GM19438 (cell line): Measurements from ENCODE around the gene RTN4R.

Source experiments
- ATAC-seq: cut with Tn5 transposase; IDR thresholded peaks from one replicate; pipeline ENCODE4 v1.9.1; 2021; ENCODE audit warnings: low read depth; ENCODE audit not compliant: unreplicated experiment

Gene RTN4R

DNA sequence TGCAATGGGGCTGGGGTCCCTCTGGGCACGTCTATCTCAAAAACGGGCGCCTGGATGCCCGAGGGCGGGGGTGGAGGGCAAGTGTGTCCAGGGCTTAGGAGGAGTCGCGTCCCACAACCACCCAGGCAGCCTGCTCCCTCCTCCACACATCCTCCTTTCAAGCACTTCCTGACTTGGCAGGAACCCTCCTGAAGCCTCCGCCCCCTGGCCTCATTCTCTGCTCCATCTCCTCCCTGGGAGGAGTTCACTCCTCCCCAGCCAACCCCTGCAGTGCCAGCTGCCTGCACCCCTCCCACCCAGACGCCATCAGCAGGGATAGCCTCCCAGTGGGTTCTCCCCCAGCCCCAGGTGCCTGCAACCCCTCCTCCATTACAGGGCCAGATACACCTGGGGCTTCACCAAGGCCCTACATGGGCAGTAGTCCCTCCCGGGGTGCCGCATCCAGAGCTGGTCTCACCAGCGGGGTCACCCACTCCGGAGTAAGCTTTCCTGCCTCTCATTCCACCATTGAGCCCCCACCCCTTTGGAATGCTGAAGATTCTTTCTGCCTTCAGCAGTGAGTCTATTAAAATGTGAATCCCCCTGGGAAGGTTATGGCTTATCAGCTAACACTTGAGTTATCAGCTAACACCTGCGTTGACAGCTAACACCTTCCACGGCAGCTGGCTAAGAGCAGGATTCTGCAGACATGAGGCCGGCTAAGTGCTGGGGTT, 24.4 kb downstream of the RTN4R start:
- no peak for ATAC-seq

- no peak for ATAC-seq
Measured at GRCh38 chr22:20243176-20243536, 25.0 kb downstream of the RTN4R start.

- no peak for ATAC-seq
Measured at GRCh38 chr22:20242393-20243175, 25.5 kb downstream of the RTN4R start.

DNA sequence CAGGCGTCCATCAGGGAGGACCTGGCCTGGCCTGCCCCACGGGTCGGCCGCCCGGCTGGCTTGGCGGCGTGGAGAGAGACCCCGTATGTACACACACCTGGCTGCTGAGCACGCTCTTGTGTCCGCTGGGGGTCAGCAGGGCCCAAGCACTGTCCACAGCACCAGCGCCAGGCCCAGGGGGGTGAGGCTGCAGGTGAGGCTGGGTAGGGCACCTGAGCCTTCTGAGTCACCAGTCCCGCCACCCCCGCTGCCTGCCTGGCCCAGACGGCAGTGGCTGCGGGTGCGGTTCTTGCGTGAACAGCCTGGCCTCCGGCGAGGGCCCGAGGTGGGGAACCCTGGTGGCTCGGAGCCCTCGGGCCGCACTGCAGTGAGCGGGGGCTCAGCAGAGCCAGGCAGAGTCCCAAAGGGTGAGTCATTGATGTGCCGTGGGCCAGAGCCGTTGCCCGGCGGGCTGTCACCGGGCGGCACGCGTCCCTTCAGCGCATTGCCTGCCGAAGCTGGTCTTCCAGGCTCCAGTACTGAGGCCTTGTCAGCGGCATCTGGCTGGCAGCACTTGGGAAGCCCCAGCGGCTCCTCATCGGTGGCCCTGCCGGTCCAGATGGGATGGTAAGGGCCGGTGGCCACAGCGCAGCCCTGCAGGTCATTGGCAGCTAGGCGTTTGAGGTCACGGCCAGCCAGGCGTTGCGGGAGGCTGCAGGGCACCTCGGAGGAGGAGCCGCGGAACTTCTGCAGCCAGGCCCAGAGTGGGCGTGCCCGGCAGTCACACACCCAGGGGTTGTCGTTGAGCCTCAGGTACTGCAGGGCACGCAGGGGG, 26.3 kb downstream of the RTN4R start:
- no peak for ATAC-seq

GRCh38 chr22:20240900-20241299, 27.2 kb downstream of the RTN4R start:
- ATAC-seq = no peak

DNA sequence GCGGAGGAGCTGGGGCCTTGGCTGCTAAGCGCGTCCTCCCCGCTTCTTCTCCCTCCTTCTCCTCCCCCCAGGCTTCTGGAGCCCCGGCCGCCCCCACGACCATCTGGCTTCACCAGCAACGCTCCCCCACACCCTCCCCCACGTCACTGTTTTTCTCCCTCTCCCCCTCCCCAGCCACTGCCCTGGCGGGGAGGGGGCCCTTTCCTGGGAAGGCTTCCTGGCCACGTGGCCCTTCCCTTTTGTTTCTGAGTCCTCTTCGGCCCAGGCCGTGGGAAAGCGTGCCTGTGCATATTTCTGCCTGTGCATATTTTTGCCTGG, 27.7 kb downstream of the RTN4R start:
- no peak for ATAC-seq

DNA sequence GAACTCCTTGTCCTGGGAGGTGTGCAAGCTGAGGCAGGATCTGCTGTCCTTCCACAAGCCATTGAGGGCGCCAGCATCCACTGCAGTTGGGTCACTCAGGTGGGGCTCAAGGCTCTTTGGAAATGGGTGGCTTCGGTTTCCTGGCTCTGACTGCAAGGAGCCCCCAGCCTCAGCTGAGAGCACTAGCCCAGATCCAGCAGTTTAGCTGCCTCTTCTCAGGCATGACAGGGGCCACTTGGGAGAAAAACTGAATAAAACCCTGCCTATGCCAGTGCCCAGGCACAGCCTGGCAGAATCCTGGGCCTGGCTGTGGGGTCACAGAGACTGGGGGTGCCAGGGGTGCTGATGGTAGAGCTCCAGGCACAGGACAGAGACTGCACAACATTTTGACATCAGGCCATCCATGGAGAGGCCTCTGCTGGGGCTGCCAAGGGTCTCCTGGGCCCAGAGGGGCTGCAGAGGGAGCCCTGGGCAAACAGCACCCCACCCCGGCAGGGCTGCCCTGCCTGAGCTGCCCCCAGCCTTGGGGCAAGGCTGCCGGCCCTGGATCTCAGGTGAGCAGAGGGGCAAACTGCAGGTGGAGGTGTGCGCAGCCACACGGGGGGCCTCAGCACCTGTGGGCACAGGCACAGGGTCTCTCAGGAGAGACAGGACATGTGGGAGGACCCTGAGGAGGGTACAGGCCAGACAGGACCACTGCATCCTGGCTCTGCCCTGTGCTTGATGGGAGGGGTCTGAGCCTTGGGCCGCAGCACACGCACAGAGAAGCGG, 28.3 kb downstream of the RTN4R start:
- ATAC-seq = no peak

GRCh38 chr22:20238901-20239675, 29.0 kb downstream of the RTN4R start:
- ATAC-seq = no peak

- ATAC-seq = peak; percentile 59
Measured at GRCh38 chr22:20238536-20238900, 29.6 kb downstream of the RTN4R start.

DNA sequence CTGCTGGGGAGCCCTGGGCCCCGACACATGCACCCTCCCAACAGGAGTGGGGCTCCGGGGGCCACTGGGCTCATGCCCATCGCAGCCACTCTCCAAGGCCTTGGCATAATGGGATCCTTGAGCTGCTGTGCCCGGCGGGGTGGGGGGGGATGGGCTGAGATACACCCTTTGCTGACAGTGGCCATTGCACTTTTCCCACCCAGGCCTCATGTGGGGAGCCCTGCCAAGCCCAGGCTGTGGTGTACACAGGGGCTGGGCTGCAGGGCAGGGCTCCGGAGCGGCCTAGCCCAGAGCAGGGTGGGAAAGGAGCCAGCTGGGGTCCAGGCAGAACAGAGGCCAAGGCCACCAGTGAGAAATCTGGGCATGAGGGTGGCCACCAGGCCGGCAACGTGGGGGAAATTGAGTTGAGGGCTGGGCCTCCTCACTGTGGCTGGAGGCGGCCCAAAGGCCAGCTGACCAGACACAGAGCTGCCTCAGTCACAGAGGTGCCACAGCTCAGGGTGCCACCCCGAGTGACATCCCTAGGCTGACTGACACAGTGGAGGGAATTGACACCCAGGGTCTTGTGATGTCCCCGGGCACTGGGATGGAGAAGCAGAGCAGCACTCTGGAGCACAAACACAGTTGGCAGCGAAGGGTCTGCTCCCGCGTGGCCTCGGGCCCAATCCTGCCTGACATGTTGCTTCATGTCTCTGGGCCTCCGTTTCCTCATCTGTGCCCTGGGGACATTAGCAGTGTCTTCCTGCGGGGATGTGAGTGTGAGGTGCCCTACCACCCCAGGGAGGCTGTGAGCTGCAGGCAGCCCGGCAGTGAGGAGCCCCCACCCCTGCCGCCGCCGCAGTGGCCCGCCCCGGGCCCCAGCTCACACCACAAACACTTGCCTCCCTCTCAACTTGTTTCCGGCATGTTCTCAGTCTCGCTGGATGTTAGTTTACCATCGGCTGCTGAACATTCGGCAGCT, 30.4 kb downstream of the RTN4R start:
- no peak for ATAC-seq

GRCh38 chr22:20236052-20236717, 31.9 kb downstream of the RTN4R start:
- no peak for ATAC-seq

DNA sequence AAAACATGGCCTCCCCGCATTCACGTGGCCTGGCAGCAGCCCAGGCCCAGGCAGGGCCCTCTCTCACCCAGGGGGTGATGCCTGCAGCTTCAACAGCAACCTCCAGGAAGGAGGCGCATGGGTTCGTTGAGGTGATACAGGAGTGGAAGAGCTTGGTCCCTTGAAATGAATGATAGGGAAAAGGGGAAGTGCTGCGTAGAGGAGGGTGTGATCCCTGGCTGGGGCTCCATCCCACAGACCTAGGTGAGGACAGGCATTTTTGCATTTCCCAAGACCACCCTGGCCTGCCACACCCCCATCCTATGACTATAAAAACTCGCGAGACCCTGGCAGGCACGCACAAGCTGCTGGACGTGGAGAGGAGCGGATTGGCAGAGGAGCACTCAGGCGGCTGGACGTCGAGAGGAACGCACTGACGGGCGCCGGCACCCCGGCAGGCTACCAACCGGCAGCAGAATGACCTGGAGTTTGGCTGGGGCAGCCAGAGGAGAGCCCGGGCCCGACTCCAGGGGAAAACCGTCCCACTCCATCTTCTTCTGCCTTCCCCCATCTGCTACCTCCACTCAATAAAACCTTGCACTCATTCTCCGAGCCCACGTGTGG, 32.6 kb downstream of the RTN4R start:
- no peak for ATAC-seq

DNA sequence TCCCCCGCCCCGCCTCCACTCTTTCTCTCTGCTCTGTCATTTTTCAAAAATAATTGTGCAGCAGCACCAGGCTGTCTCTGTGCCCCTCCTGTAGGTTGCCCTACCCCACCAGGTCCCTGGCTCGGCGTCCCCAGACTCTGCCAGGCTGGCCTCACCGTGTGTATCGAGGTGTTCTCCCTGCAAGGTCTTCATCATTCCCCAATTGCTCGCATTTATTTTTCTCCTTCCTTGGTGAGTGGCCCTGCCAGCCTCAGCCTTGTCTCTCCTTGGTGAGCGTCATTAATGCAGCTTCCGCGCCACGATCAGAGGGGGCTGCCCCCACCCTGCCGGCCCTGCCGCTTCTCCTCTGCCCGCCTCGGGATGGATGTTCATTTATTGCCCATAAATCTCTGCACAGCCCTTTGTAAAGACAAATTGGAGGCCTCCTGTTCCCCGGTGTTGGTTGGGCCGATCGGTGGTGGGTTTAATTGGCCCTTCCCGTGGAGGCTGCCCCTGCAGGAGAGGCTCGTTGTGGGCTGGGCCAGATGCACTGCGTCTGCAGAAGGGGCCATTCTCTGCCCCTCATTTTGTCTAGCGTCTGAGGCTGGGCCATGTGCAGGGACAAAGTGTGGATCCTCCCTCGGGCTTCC, 33.2 kb downstream of the RTN4R start:
- ATAC-seq = no peak

DNA sequence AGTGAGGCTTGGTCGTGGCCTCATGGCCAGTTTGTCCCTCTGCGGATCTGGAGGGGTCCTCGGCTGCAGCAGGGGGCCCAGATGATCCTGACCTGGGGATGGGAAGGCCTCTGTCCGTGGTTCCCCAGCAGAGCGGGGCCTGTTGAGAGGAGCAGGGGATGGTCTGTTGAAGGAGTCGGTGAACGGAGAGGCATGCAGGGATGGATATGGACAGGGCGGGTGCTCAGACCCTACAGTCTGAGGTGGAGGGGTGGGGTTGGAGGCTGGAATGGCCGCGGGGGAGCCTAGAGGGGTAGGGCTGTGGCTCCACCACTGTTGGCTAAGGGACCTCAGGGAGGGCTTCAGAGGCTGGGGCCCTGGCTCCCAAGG, 33.8 kb downstream of the RTN4R start:
- ATAC-seq = no peak

DNA sequence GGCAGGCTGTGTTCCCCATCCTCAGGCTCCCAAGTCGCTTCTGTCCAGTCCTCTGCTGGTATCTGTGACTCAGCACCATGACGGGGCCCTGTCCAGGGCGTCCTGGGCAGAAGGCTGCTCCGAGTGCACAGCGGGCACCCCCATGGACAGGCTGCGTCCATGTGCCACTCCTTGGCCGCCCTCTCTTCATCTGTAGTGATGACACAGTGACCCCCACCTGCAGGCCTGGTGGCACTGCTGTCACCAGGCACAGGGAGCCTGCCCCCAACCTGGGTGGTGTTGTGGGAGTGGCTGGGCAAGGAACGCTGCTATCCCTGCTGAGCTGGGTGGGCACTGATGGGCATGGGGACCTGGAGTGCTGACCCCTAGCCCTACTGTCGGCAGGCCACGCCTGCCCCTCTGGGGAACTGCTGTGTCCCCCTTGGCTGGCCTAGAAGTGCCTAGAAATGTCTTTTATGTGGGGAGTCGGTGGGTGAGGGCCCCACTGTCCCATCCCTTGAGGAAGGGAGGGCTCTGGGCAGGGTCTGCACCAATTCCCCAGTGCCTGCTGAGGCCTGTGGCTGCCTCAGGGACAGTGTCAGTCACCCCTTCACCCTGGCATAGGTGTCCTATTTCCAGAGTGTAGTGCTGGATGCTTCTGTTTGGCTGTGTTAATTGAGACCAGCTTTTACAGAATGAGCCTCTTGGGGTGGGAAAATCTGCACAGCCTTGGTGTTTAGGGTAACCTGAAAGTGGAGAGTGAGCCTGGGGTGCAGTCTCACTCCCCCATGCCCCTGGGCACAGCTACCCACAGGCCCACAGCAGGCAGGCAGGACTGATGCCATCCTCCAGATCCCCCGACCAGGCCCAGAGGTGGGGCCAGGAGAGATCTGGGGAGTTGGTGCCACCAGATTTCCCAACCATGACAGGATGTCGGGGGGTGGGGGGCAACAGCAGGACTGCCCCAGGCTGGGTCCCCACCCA, 34.5 kb downstream of the RTN4R start:
- ATAC-seq = no peak

- ATAC-seq = no peak
Measured at GRCh38 chr22:20232781-20233180, 35.3 kb downstream of the RTN4R start.

- no peak for ATAC-seq
Measured at GRCh38 chr22:20232237-20232598, 35.9 kb downstream of the RTN4R start.
